ENCODE data around the gene TMEM145. TPM values are rescaled to one million over a fixed set of nuclear protein-coding genes. Genes with fewer than 3 reads are reported as not detected.

The TMEM145 gene
- polyA plus RNA-seq, 4 donors: 0.76 to 1.2 (median 0.83) TPM

- DNase-seq (ENCODE audit: low read depth in 4 of 4, low spot score in 3 of 4): no peak
Measured at GRCh38 chr19:42355896-42356295, 42.8 kb downstream of the TMEM145 start.

DNA sequence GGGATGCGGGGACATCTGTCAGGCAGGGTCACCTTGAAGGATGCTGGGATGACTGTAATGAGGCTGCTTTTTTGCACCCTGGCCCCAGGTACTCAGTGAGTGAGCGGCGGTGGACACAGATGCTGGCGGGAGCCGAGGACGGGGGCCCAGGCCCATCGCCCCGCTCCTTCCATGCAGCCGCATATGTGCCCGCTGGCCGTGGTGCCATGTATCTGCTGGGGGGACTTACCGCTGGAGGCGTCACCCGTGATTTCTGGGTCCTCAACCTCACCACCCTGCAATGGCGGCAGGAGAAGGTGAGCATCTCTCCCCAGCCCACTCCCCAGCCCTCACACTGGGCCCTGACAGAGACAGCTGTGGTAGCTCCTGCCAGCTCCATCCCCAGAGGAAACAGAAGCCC, 43.6 kb downstream of the TMEM145 start:
- no peak for DNase-seq (ENCODE audit: low read depth in 4 of 4, low spot score in 3 of 4)

- DNase-seq (ENCODE audit: low read depth in 4 of 4, low spot score in 3 of 4): no peak
Measured at GRCh38 chr19:42357290-42357689, 44.2 kb downstream of the TMEM145 start.

DNA sequence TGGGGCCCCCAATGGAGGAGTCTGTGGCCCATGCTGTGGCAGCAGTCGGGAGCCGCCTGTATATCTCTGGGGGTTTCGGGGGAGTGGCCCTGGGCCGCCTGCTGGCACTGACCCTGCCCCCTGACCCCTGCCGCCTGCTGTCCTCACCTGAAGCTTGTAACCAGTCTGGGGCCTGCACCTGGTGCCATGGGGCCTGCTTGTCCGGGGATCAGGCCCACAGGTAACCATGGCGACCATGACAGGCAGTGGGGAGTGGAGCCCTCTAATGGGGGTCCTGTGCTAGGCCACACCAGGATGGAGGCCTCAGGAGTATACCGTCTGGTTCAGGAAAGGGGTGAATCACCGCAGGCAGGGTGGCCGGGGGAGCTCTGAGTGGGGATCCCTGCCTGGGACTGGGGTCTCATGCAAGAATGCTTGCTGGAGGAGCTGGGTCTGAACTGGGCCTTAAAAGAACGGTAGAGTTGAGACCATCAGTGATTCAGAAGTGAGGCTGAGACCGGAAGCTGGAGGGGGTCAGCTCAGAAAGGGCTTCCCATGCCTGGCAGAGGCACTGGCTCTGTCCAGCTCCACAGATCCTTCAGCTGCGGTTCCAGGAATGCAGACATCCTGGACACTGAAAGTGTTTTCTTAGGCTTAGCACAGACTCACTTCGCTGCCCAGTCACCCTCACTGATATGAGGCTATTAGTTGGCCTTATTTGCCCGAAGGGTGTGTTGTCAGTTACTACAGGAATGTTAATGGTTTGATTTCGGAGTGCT, 47.9 kb downstream of the TMEM145 start:
- no peak for DNase-seq (ENCODE audit: low read depth in 4 of 4, low spot score in 3 of 4)

DNA sequence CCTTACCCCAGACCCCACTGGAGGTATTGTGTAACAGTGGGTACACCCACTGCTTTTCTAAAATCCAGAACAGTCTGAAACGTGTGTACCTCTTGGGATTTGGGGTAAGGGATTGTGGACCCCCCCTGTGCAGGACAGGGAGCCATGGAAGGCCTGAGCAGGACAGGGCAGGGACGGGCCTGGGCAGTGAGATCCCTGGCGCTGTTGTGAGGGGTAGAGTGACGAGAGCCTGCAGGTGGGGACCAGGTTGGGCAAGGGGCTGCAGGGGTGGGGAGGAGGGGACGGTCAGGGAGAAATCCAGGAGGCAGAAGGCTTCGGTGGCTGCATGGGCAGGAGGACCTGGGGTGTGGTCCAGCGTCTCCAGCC, 48.4 kb downstream of the TMEM145 start:
- no peak for DNase-seq (ENCODE audit: low read depth in 4 of 4, low spot score in 3 of 4)

DNA sequence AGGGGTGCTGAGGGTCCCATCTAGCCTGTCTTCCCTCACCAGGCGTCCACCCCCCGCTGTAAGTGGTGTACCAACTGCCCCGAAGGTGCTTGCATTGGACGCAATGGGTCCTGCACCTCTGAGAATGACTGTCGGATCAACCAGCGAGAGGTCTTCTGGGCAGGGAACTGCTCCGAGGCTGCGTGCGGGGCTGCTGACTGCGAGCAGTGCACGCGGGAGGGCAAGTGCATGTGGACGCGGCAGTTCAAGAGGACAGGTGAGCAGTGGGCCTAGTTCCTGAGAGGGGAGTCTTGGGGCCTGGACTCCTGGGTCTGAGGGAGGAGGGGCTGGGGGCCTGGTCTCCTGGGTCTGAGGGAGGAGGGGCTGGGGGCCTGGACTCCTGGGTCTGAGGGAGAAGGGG, 49.2 kb downstream of the TMEM145 start:
- DNase-seq (ENCODE audit: low read depth in 4 of 4, low spot score in 3 of 4): no peak

DNA sequence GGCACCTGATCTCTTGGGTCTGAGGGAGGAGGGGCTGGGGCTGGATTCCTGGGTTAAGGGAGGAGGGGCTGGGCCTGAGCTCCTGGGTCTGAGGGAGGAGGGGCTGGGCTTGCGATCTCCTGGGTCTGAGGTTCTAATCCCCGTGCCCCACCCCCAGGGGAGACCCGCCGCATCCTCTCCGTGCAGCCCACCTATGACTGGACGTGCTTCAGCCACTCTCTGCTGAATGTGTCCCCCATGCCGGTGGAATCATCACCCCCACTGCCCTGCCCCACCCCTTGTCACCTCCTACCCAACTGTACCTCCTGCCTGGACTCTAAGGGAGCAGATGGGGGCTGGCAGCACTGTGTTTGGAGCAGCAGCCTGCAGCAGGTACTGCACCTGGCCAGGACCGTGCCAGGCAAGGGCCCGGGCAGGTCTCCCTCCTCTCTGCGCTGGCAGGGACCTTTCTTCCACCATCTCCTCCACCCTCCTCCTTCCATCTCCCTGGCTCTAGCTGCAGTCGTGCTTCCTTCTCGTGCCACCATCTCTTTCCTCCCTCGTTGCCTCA, 49.9 kb downstream of the TMEM145 start:
- DNase-seq (ENCODE audit: low read depth in 4 of 4, low spot score in 3 of 4): no peak

DNA sequence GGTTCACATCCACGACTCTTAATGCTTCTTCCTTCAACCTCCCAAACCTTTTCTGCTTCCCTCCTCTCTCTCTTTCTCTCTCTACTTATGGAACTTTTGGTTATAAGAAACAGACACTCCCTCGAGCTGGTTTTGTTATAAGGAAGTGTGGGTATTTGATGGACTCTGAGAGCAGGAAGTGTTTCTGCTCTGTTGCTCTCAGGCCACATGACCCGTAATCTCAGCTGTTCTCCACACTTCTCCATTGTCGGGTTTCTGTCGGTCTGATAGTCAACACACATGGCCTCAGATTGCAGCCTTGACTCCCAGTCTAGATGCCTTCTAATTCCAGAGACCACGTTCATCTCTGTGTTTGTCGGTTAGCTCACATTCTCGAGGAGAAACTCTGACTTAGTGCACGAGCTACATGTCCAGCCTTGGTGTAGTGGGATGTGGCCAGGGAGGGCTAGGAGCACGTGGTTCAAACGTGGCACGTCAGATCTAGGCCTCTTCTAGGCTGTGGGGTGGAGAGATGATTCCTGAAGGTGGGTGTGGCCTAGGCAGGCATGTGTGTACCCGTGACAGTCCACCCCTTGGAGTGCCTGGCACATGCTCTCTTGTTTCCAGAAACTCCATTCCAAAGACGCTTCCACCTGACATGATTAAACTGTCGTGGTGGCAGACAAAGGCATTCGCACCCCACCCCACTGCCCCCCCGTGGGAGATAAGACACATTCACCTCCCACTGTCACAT, 50.7 kb downstream of the TMEM145 start:
- DNase-seq (ENCODE audit: low read depth in 4 of 4, low spot score in 3 of 4): no peak

DNA sequence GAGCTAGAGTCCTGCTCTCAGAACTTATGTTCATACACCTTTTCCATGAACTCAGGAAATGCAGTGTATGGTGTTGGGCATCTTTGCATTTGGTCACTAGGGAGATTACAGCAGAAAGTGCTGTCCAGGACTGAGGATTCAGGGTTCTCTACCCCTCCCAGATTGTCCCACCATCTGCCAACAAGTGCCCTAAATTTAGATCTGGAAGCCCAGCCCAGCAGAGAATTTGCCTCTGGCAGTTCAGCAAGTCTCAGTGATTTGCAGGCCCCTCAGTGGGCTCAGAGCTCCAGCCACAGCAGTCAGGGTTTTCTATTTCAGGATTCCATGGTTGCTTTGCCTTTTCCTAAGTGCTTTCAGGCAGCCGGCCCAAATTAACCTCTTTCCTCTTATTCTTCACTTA, 53.6 kb downstream of the TMEM145 start:
- no peak for DNase-seq (ENCODE audit: low read depth in 4 of 4, low spot score in 3 of 4)

DNA sequence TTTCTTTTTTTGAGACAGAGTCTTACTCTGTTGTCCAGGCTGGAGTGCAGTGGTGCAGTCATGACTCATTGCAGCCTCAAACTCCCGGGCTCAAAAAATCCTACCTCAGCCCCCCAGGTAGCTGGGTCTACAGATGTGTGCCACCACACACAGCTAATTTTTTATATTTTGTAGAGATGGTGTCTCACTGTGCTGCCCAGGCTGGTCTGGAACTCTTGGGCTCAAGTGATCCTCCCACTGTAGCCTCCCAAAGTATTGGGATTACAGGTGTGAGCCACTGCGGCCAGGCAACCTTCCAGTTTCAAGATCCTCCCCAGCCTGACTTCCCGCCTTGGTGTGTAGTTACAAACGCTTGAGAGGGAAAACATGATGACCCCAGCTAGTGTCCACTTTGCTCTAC, 54.8 kb downstream of the TMEM145 start:
- DNase-seq (ENCODE audit: low read depth in 4 of 4, low spot score in 3 of 4): no peak

DNA sequence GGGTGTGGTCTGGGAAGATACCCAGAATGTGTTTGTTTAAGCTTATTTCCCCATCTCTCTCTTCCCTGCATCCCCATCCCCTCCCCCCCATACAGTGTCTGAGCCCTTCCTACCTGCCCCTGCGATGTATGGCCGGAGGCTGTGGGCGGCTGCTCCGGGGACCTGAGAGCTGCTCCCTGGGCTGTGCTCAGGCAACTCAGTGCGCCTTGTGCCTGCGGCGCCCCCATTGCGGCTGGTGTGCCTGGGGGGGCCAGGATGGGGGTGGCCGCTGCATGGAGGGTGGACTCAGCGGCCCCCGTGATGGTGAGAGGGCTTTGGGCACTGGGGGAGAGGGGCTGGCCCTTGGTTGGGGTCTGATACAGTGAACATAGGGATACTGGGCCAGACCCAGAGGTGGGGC, 55.3 kb downstream of the TMEM145 start:
- DNase-seq (ENCODE audit: low read depth in 4 of 4, low spot score in 3 of 4): no peak

GRCh38 chr19:42368765-42369164, 55.7 kb downstream of the TMEM145 start:
- no peak for DNase-seq (ENCODE audit: low read depth in 4 of 4, low spot score in 3 of 4)

- DNase-seq (ENCODE audit: low read depth in 4 of 4, low spot score in 3 of 4): no peak
Measured at GRCh38 chr19:42369433-42370067, 56.4 kb downstream of the TMEM145 start.

- no peak for DNase-seq (ENCODE audit: low read depth in 4 of 4, low spot score in 3 of 4)
Measured at GRCh38 chr19:42370068-42370520, 57.0 kb downstream of the TMEM145 start.

GRCh38 chr19:42370626-42371175, 57.6 kb downstream of the TMEM145 start:
- no peak for DNase-seq (ENCODE audit: low read depth in 4 of 4, low spot score in 3 of 4)

Other genes with a start within 250 kb of the TMEM145 start
- 10 to 100 TPM; 21.5 to 26.9 (median 22.8) TPM for gene GRIK5, start 243.1 kb upstream of the TMEM145 start, polyA plus RNA-seq (ENCODE audit: insufficient read length in 4 of 4)
- 10 to 100 TPM; 14.0 to 18.2 (median 14.7) TPM for gene ZNF574, start 237.1 kb upstream of the TMEM145 start, polyA plus RNA-seq (ENCODE audit: insufficient read length in 4 of 4)
- gene POU2F2, start 180.9 kb upstream of the TMEM145 start, polyA plus RNA-seq (ENCODE audit: insufficient read length in 4 of 4): 1 to 10 TPM in 2 of 4 donors, under 1 TPM in 2; 0.55 to 1.4 (median 0.90) TPM
- 10 to 100 TPM; 24.1 to 35.8 (median 27.2) TPM for gene DEDD2, start 95.6 kb upstream of the TMEM145 start, polyA plus RNA-seq (ENCODE audit: insufficient read length in 4 of 4)
- 1 to 10 TPM; 8.0 to 8.8 (median 8.5) TPM for gene ZNF526, start 93.0 kb upstream of the TMEM145 start, polyA plus RNA-seq (ENCODE audit: insufficient read length in 4 of 4)
- gene GSK3A, start 70.7 kb upstream of the TMEM145 start, polyA plus RNA-seq (ENCODE audit: insufficient read length in 4 of 4): 10 to 100 TPM; 75.9 to 82.2 (median 80.9) TPM
- 10 to 100 TPM; 70.7 to 94.4 (median 71.8) TPM for gene ERF, start 58.2 kb upstream of the TMEM145 start, polyA plus RNA-seq (ENCODE audit: insufficient read length in 4 of 4)
- 10 to 100 TPM; 47.2 to 75.1 (median 49.5) TPM for gene CIC, start 44.1 kb upstream of the TMEM145 start, polyA plus RNA-seq (ENCODE audit: insufficient read length in 4 of 4)
- gene PRR19, start 11.2 kb upstream of the TMEM145 start, polyA plus RNA-seq (ENCODE audit: insufficient read length in 4 of 4): 1 to 10 TPM; 1.6 to 2.1 (median 2.0) TPM
- 10 to 100 TPM; 69.1 to 94.5 (median 79.3) TPM for gene PAFAH1B3, start 10.7 kb upstream of the TMEM145 start, polyA plus RNA-seq (ENCODE audit: insufficient read length in 4 of 4)
- 10 to 100 TPM; 32.5 to 48.3 (median 35.7) TPM for gene MEGF8, start 12.3 kb downstream of the TMEM145 start, polyA plus RNA-seq (ENCODE audit: insufficient read length in 4 of 4)
- gene CNFN, start 77.0 kb downstream of the TMEM145 start, polyA plus RNA-seq (ENCODE audit: insufficient read length in 4 of 4): 1 to 10 TPM in 2 of 4 donors, under 1 TPM in 2; 0.82 to 2.1 (median 1.1) TPM
- 10 to 100 TPM in 3 of 4 donors, 1 to 10 TPM in 1; 9.7 to 13.9 (median 10.6) TPM for gene LIPE, start 114.1 kb downstream of the TMEM145 start, polyA plus RNA-seq (ENCODE audit: insufficient read length in 4 of 4)
- under 1 TPM in 2 of 4 donors, not detected in 2; 0.27 to 0.64 TPM for gene CXCL17, start 129.6 kb downstream of the TMEM145 start, polyA plus RNA-seq (ENCODE audit: insufficient read length in 4 of 4)
- gene CEACAM1, start 215.2 kb downstream of the TMEM145 start, polyA plus RNA-seq (ENCODE audit: insufficient read length in 4 of 4): 10 to 100 TPM in 3 of 4 donors, 1 to 10 TPM in 1; 9.6 to 18.1 (median 11.2) TPM

Data from right renal pelvis (tissue), 4 donors.